ENCODE results near the gene HCAR3.

DNA sequence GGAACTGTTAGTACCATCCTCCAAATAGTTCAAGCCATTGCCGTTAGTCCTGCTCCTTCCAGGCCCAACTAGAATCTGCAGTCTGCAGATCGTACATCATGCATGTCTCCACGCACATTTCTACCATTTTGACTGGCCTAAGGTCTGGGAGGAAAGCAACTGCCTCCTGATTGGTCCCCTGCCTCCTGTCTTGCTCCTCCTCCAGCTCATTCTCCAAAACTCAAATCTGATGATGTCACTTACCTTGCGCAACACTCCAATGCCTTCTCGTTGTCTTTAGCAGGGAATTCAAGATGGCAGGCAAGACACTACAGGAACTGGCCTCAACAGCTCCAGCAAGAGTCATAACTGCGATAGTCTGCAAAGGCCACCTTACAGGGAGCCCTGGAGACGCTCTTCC is 23.7 kb upstream of the HCAR3 start:
- no peak for TF ChIP-seq SP1 (CRISPR knock-in tag; conservative IDR thresholded peaks at IDR 0.05)
- no peak for TF ChIP-seq JUN (CRISPR knock-in tag; IDR thresholded peaks at IDR 0.05)
- no peak for TF ChIP-seq IRF1 (CRISPR knock-in tag; IDR thresholded peaks at IDR 0.05)
- TF ChIP-seq, protein P1, sequence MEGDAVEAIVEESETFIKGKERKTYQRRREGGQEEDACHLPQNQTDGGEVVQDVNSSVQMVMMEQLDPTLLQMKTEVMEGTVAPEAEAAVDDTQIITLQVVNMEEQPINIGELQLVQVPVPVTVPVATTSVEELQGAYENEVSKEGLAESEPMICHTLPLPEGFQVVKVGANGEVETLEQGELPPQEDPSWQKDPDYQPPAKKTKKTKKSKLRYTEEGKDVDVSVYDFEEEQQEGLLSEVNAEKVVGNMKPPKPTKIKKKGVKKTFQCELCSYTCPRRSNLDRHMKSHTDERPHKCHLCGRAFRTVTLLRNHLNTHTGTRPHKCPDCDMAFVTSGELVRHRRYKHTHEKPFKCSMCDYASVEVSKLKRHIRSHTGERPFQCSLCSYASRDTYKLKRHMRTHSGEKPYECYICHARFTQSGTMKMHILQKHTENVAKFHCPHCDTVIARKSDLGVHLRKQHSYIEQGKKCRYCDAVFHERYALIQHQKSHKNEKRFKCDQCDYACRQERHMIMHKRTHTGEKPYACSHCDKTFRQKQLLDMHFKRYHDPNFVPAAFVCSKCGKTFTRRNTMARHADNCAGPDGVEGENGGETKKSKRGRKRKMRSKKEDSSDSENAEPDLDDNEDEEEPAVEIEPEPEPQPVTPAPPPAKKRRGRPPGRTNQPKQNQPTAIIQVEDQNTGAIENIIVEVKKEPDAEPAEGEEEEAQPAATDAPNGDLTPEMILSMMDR (IDR thresholded peaks at IDR 0.05): no peak
- no peak for TF ChIP-seq KAT7 (CRISPR knock-in tag; IDR thresholded peaks at IDR 0.05; ENCODE audit: borderline replicate concordance)
- no peak for TF ChIP-seq CREB1 (CRISPR knock-in tag; IDR thresholded peaks at IDR 0.05)
- no peak for TF ChIP-seq AFF4 (CRISPR knock-in tag; IDR thresholded peaks at IDR 0.05; ENCODE audit: borderline replicate concordance)
- no peak for TF ChIP-seq MXD4 (CRISPR knock-in tag; IDR thresholded peaks at IDR 0.05; ENCODE audit: borderline replicate concordance)
- TF ChIP-seq RELA (CRISPR knock-in tag; IDR thresholded peaks at IDR 0.05; ENCODE audit: borderline replicate concordance): no peak
- no peak for TF ChIP-seq TEAD4 (CRISPR knock-in tag; IDR thresholded peaks at IDR 0.05)
- no peak for TF ChIP-seq TEAD1 (CRISPR knock-in tag; IDR thresholded peaks at IDR 0.05)

Measured in WTC11 (cell line).